ENCODE results near the gene GALNT17.

DNA sequence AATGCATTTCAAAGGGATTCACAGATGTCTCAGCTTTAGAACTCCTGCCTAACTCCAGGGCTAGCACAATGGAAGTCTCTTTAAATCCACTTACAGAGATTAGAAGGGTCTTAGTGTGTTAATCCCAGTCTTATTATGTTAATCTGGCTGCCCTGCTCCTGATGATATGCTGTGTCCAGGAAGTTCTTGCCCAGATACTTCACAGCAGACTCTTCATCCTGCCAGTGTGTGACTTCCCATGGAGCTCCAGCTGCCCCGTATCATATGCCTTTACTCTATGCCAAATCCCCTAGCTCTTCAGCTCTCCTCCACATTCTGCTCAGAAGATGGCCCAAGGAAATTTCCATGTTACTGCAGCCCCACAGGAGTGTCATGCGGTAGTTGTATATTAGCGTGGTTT lies 533.8 kb downstream of the GALNT17 start:
- TF ChIP-seq, protein P1, sequence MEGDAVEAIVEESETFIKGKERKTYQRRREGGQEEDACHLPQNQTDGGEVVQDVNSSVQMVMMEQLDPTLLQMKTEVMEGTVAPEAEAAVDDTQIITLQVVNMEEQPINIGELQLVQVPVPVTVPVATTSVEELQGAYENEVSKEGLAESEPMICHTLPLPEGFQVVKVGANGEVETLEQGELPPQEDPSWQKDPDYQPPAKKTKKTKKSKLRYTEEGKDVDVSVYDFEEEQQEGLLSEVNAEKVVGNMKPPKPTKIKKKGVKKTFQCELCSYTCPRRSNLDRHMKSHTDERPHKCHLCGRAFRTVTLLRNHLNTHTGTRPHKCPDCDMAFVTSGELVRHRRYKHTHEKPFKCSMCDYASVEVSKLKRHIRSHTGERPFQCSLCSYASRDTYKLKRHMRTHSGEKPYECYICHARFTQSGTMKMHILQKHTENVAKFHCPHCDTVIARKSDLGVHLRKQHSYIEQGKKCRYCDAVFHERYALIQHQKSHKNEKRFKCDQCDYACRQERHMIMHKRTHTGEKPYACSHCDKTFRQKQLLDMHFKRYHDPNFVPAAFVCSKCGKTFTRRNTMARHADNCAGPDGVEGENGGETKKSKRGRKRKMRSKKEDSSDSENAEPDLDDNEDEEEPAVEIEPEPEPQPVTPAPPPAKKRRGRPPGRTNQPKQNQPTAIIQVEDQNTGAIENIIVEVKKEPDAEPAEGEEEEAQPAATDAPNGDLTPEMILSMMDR (conservative IDR thresholded peaks at IDR 0.05; ENCODE audit: low read length), result no peak
- TF ChIP-seq EZH2phosphoT487 (IDR thresholded peaks at IDR 0.05; ENCODE audit: borderline replicate concordance), result no peak

Measured in Loucy (cell line).